Sigmoid colon (tissue), 7 donors: Measurements from ENCODE around the gene SMIM23. TPM values are rescaled to one million over a fixed set of nuclear protein-coding genes. Genes with fewer than 3 reads are reported as not detected.
"Not testable (repeated sequence)": the region's sequence is repeated elsewhere in the genome, so short reads cannot be mapped to it uniquely, and the experiment has no call there.

Experiments used
- DNase-seq: peaks from one replicate; pipeline ENCODE4 v3.0.0-alpha.2; 2019
- H3K27ac ChIP-seq, 4 donors: fragments of 200-600 bp; sonication (generic); one replicate each; pipeline ENCODE4 v1.5.1; 2016 to 2019; ENCODE audit warnings: mild to moderate bottlenecking in 1 of 4
- H3K27me3 ChIP-seq, 3 donors: fragments of 200-600 bp; sonication (generic); one replicate each; pipeline ENCODE4 v1.5.1; 2019; ENCODE audit warnings: mild to moderate bottlenecking in 1 of 3
- H3K36me3 ChIP-seq, 4 donors: fragments of 200-600 bp; sonication (generic); one replicate each; pipeline ENCODE4 v1.5.1; 2016 to 2019
- H3K4me1 ChIP-seq, 4 donors: fragments of 200-600 bp; sonication (generic); one replicate each; pipeline ENCODE4 v1.5.1; 2017 to 2019
- H3K4me3 ChIP-seq, 4 donors: fragments of 200-600 bp; sonication (generic); one replicate each; pipeline ENCODE4 v1.5.1; 2017 to 2019; ENCODE audit warnings: mild to moderate bottlenecking in 2 of 4, moderate library complexity in 1 of 4
- H3K9me3 ChIP-seq, 4 donors: fragments of 200-600 bp in 3 of 4; sonication (generic) in 3 of 4; one replicate each; pipeline versions ENCODE4 v1.5.1 to v1.6.1; 2013 to 2019
- CTCF ChIP-seq, 4 experiments: fragments of 450-650 bp in 3 of 4; fragments of 200-600 bp in 1 of 4; IDR thresholded peaks; one replicate each; pipeline ENCODE4 v1.5.1; 2016 to 2019; ENCODE audit warnings: antibody characterized with exemption in 4 of 4, mild to moderate bottlenecking in 3 of 4, moderate library complexity in 2 of 4
- EP300 ChIP-seq, 4 donors: sonication (generic); formaldehyde crosslinking; IDR thresholded peaks; one replicate each; pipeline ENCODE4 v1.6.1; 2017; ENCODE audit warnings: antibody characterized with exemption in 4 of 4
- POLR2A ChIP-seq, 2 donors: fragments of 450-650 bp; IDR thresholded peaks; one replicate each; pipeline ENCODE4 v1.6.1; 2016; ENCODE audit warnings: antibody characterized with exemption in 2 of 2, mild to moderate bottlenecking in 2 of 2, moderate library complexity in 2 of 2
- POLR2AphosphoS5 ChIP-seq, 4 donors: sonication (generic); formaldehyde crosslinking; IDR thresholded peaks; one replicate each; pipeline ENCODE4 v1.6.1; 2017; ENCODE audit warnings: antibody characterized with exemption in 4 of 4
- WGBS, 2 donors: extraction: QIAGEN DNeasy Blood & Tissue Kit; methylation state at CpG; one replicate each; pipeline ENCODE4 v1.1.7; 2013; 5-methylcytosine and 5-hydroxymethylcytosine counted together
- intact Hi-C: fragments of 100-400 bp; cut with DNase I; formaldehyde crosslinking; loops from one replicate; pipeline ENCODE4 v1.15.1; 2023
- polyA plus RNA-seq, 3 donors: library from polyadenylated mRNA; stranded (reverse); fragments of 200-250 nt; gene quantifications; one replicate each; pipeline ENCODE4 v1.2.3, GENCODE V29; 2013
- total RNA-seq, 4 donors: library from RNA; depleted of rRNA; stranded (reverse); fragments of >200 nt; gene quantifications; one replicate each; pipeline ENCODE4 v1.1.0, GENCODE V29; 2016
- donor health status: healthy with polysubstance abuse.
- donor health status: Bipolar disorder and iron deficiency.
- donor health status: healthy.

The SMIM23 gene
- total and polyA plus RNA-seq, 7 donors = not detected

GRCh38 chr5:171776770-171777759 is 8.6 kb upstream of the SMIM23 start:
- no peak for DNase-seq
- intact Hi-C loops = no loop called here
- 82 to 89% methylated on average over 19 of the region's 19 CpGs for WGBS, 2 donors
- Histone ChIP-seq H3K27me3 (no peaks in the 10 kb centered on the region), H3K27ac (peak overlapping the region in 2 of 4 donors; percentile 24 to 54), H3K4me3 (no peak overlapping the region), H3K36me3 (no peaks in the 10 kb centered on the region), H3K4me1 (peaks cover 0 to 16% (median 10%) of the 10 kb centered on the region in 4 donors), H3K9me3 (no peaks in the 10 kb centered on the region)
- TF ChIP-seq POLR2AphosphoS5 (IDR thresholded peaks at IDR 0.05) (no peak), EP300 (IDR thresholded peaks at IDR 0.05) (no peak), CTCF (IDR thresholded peaks at IDR 0.05) (no peak), POLR2A (IDR thresholded peaks at IDR 0.05) (no peak)

GRCh38 chr5:171781744-171782143 is 3.9 kb upstream of the SMIM23 start:
- peaks cover 0 to 11% (median 8%) of the 10 kb centered on the region in 4 donors for H3K4me1 ChIP-seq
- DNase-seq, H3K27ac ChIP-seq, H3K9me3 ChIP-seq, H3K4me3 ChIP-seq, intact Hi-C loops, H3K36me3 ChIP-seq, H3K27me3 ChIP-seq: not testable (repeated sequence)
- WGBS, 2 donors = 75 to 80% methylated on average over 4 of the region's 4 CpGs

- intact Hi-C loops = no loop called here
- no peak overlapping the region for H3K27ac ChIP-seq
- 74 to 92% methylated on average over 18 of the region's 18 CpGs for WGBS, 2 donors
These were observed 3.2 kb upstream of the SMIM23 start for GRCh38 chr5:171782332-171782966.

GRCh38 chr5:171783051-171783450 is 2.6 kb upstream of the SMIM23 start:
- Histone ChIP-seq H3K27me3 (no peaks in the 10 kb centered on the region), H3K4me1 (no peaks in the 10 kb centered on the region), H3K27ac (no peak overlapping the region), H3K36me3 (no peaks in the 10 kb centered on the region), H3K9me3 (no peaks in the 10 kb centered on the region), H3K4me3 (no peak overlapping the region)
- TF ChIP-seq POLR2AphosphoS5 (IDR thresholded peaks at IDR 0.05) = no peak
- TF ChIP-seq CTCF (IDR thresholded peaks at IDR 0.05) = no peak
- TF ChIP-seq EP300 (IDR thresholded peaks at IDR 0.05) = no peak
- TF ChIP-seq POLR2A (IDR thresholded peaks at IDR 0.05) = no peak
- 88% methylated on average over 2 of the region's 2 CpGs for WGBS, 2 donors
- intact Hi-C loops = no loop called here
- DNase-seq = no peak

More at GRCh38 chr5:171782332-171782966, 3.2 kb upstream of the SMIM23 start:
- no peak overlapping the region for H3K4me3 ChIP-seq
- TF ChIP-seq EP300 (IDR thresholded peaks at IDR 0.05) = no peak
- TF ChIP-seq POLR2A (IDR thresholded peaks at IDR 0.05) = no peak
- no peak for TF ChIP-seq POLR2AphosphoS5 (IDR thresholded peaks at IDR 0.05)
- TF ChIP-seq CTCF (IDR thresholded peaks at IDR 0.05) = no peak
- H3K4me1 ChIP-seq = peaks cover 0 to 5% (median 3%) of the 10 kb centered on the region in 4 donors
- DNase-seq = no peak
- no peaks in the 10 kb centered on the region for H3K27me3 ChIP-seq
- no peaks in the 10 kb centered on the region for H3K36me3 ChIP-seq
- H3K9me3 ChIP-seq = no peaks in the 10 kb centered on the region

GRCh38 chr5:171789353-171789752 is 3.7 kb downstream of the SMIM23 start:
- 85 to 95% methylated on average over 1 of the region's 1 CpG for WGBS, 2 donors
- H3K4me3 ChIP-seq = no peak overlapping the region

More at GRCh38 chr5:171789353-171789752, 3.7 kb downstream of the SMIM23 start:
- no peak for DNase-seq
- Histone ChIP-seq H3K4me1 (no peaks in the 10 kb centered on the region), H3K9me3 (no peaks in the 10 kb centered on the region), H3K27me3 (no peaks in the 10 kb centered on the region), H3K27ac (no peak overlapping the region), H3K36me3 (no peaks in the 10 kb centered on the region)
- TF ChIP-seq POLR2A (IDR thresholded peaks at IDR 0.05) (no peak), EP300 (IDR thresholded peaks at IDR 0.05) (no peak), CTCF (IDR thresholded peaks at IDR 0.05) (no peak), POLR2AphosphoS5 (IDR thresholded peaks at IDR 0.05) (no peak)
- intact Hi-C loops = no loop called here
